ENCODE measurements around the gene PPIC. TPM values are rescaled to one million over a fixed set of nuclear protein-coding genes. Genes with fewer than 3 reads are reported as not detected.

Gene PPIC
- total and polyA plus RNA-seq, 2 experiments from 2014 or later, result 91.0 to 233 TPM

GRCh38 chr5:123083298-123083697 is 46.8 kb upstream of the PPIC start:
- Histone ChIP-seq H3K27ac (no peak overlapping the region), H3K4me1 (ENCODE audit: insufficient read depth) (no peaks in the 10 kb centered on the region), H3K4me2 (no peak overlapping the region), H2AFZ (no peak overlapping the region), H4K20me1 (ENCODE audit: insufficient read depth, poor library complexity, severe bottlenecking) (no peaks in the 10 kb centered on the region), H3K79me2 (no peaks in the 10 kb centered on the region), H3K9me3 (ENCODE audit: low read depth) (no peaks in the 10 kb centered on the region), H3K4me3 (no peak overlapping the region), H3K9me2 (replicated peaks; ENCODE audit: insufficient read depth) (no peaks in the 10 kb centered on the region), H3K27me3 (peaks cover 84% of the 10 kb centered on the region), H3K36me3 (replicated peaks; ENCODE audit: insufficient read depth, low read depth) (no peaks in the 10 kb centered on the region)
- 85% methylated on average over 3 of the region's 3 CpGs for WGBS (ENCODE audit: low lambda C conversion rate, missing lambda C conversion rate)
- TF ChIP-seq CTCF (IDR thresholded peaks at IDR 0.05; ENCODE audit: poor library complexity) (no peak), EZH2phosphoT487 (IDR thresholded peaks at IDR 0.05; ENCODE audit: low read depth, severe bottlenecking, unreplicated experiment) (no peak), EZH2 (IDR thresholded peaks at IDR 0.05; ENCODE audit: borderline replicate concordance) (no peak)
- no peak for DNase-seq (ENCODE audit: low spot score)

- no peaks in the 10 kb centered on the region for H3K9me2 ChIP-seq (replicated peaks; ENCODE audit: insufficient read depth)
- TF ChIP-seq CTCF (IDR thresholded peaks at IDR 0.05; ENCODE audit: poor library complexity) (no peak), EZH2 (IDR thresholded peaks at IDR 0.05; ENCODE audit: borderline replicate concordance) (no peak), EZH2phosphoT487 (IDR thresholded peaks at IDR 0.05; ENCODE audit: low read depth, severe bottlenecking, unreplicated experiment) (no peak)
- H3K36me3 ChIP-seq (replicated peaks; ENCODE audit: insufficient read depth, low read depth), result no peaks in the 10 kb centered on the region
- H3K4me1 ChIP-seq (ENCODE audit: insufficient read depth), result no peaks in the 10 kb centered on the region
- no peak overlapping the region for H3K4me2 ChIP-seq
- no peak overlapping the region for H2AFZ ChIP-seq
- H3K27me3 ChIP-seq, result peaks cover 55% of the 10 kb centered on the region
- 88% methylated on average over 1 of the region's 1 CpG for WGBS (ENCODE audit: low lambda C conversion rate, missing lambda C conversion rate)
- H3K79me2 ChIP-seq, result no peaks in the 10 kb centered on the region
- H3K27ac ChIP-seq, result no peak overlapping the region
- H3K9me3 ChIP-seq (ENCODE audit: low read depth), result no peaks in the 10 kb centered on the region
- H4K20me1 ChIP-seq (ENCODE audit: insufficient read depth, poor library complexity, severe bottlenecking), result no peaks in the 10 kb centered on the region
- H3K4me3 ChIP-seq, result no peak overlapping the region
- DNase-seq (ENCODE audit: low spot score), result no peak
These were observed 43.7 kb upstream of the PPIC start for GRCh38 chr5:123080215-123080614.

GRCh38 chr5:123075521-123076163 is 39.1 kb upstream of the PPIC start:
- H3K4me3 ChIP-seq, result no peak overlapping the region
- H3K27ac ChIP-seq, result no peak overlapping the region
- H3K4me2 ChIP-seq, result no peak overlapping the region
- H3K4me1 ChIP-seq (ENCODE audit: insufficient read depth), result no peaks in the 10 kb centered on the region
- H3K9me2 ChIP-seq (replicated peaks; ENCODE audit: insufficient read depth), result no peaks in the 10 kb centered on the region
- no peaks in the 10 kb centered on the region for H4K20me1 ChIP-seq (ENCODE audit: insufficient read depth, poor library complexity, severe bottlenecking)
- H3K9me3 ChIP-seq (ENCODE audit: low read depth), result no peaks in the 10 kb centered on the region
- 88% methylated on average over 5 of the region's 5 CpGs for WGBS (ENCODE audit: low lambda C conversion rate, missing lambda C conversion rate)
- TF ChIP-seq EZH2phosphoT487 (IDR thresholded peaks at IDR 0.05; ENCODE audit: low read depth, severe bottlenecking, unreplicated experiment), result no peak
- no peak for TF ChIP-seq CTCF (IDR thresholded peaks at IDR 0.05; ENCODE audit: poor library complexity)
- TF ChIP-seq EZH2 (IDR thresholded peaks at IDR 0.05; ENCODE audit: borderline replicate concordance), result no peak
- H3K27me3 ChIP-seq, result peaks cover 10% of the 10 kb centered on the region
- H3K36me3 ChIP-seq (replicated peaks; ENCODE audit: insufficient read depth, low read depth), result no peaks in the 10 kb centered on the region
- DNase-seq (ENCODE audit: low spot score), result no peak
- no peaks in the 10 kb centered on the region for H3K79me2 ChIP-seq
- H2AFZ ChIP-seq, result no peak overlapping the region
